Measurements from ENCODE around the gene RAET1G. TPM values are rescaled to one million over a fixed set of nuclear protein-coding genes. Genes with fewer than 3 reads are reported as not detected.

The RAET1G gene
- total RNA-seq, 1 experiment from 2014 or later, result 0.45 TPM

DNA sequence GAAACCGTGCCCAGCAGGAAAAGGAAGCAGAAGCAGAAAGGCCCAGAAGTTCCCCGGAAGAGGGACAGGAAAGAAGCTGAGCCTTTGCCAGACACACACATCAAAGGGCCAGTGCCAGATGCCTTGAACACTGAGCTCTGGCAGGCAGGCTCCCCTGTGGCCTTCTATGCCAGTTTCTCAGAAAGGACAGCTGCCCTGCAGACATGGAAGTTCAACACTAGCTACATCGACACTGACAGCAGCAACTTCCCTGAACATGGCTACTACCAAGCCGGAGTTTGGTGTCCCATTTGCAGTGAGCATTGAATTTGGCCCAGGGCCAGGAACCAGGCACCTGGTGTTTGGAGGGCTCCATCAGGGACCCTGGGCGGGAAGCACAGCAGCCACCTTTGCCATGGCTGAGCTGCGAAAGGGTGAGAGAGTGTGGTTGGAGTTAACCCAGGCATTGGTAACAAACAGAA is 17.0 kb downstream of the RAET1G start:
- CTCF ChIA-PET, result no interaction called here
- no peaks in the 10 kb centered on the region for H3K27me3 ChIP-seq (replicated peaks; ENCODE audit: insufficient read depth, low read depth, low read length, poor library complexity)

DNA sequence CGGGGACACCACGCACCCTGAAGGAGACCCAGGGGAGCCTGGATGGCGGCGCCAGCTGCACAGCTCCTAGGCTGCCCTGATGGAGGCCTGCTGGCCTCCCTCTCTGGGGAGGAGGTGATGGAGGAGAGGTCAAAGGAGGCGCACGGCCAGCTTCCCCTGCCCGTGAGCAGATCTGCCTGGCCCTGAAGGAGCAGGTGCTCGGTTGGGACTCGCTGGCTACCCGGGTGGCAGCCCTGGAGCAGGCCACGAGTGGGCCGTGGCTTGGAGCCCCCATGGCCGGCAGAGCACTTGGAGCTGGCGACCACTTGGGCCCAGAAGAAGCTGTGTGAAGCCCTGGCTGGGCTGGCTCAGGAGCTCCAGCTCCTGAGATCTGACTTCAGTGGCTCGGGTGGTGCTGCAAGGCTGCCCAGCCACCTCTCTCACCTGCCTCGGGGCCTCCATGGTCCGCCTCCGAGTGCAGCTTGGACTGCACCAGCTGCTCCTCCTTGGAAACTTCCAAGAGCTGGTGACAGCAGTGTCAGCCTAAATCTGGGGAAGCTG is 17.5 kb downstream of the RAET1G start:
- Histone ChIP-seq H3K9me3 (ENCODE audit: low read depth, low read length, poor library complexity, severe bottlenecking) (no peaks in the 10 kb centered on the region), H3K27ac (ENCODE audit: low read depth, low read length, poor library complexity, severe bottlenecking) (no peak overlapping the region), H3K27me3 (replicated peaks; ENCODE audit: insufficient read depth, low read depth, low read length, poor library complexity) (no peaks in the 10 kb centered on the region), H3K4me3 (ENCODE audit: low read depth, low read length, poor library complexity, severe bottlenecking) (no peak overlapping the region), H3K4me1 (ENCODE audit: insufficient read depth, low read length, poor library complexity, severe bottlenecking) (no peaks in the 10 kb centered on the region), H3K36me3 (ENCODE audit: insufficient read depth, low read length, poor library complexity, severe bottlenecking) (no peaks in the 10 kb centered on the region)
- no peak for DNase-seq (ENCODE audit: low spot score)
- BruUV-seq (replicated peaks), result no TSS peak
- CTCF ChIA-PET, result no interaction called here
- POLR2A ChIA-PET (ENCODE audit: low non-redundant PET), result no interaction called here
- no peak for TF ChIP-seq EZH2 (IDR thresholded peaks at IDR 0.05; ENCODE audit: borderline replicate concordance, low read depth, low read length, poor library complexity, severe bottlenecking)
- TF ChIP-seq, protein P1, sequence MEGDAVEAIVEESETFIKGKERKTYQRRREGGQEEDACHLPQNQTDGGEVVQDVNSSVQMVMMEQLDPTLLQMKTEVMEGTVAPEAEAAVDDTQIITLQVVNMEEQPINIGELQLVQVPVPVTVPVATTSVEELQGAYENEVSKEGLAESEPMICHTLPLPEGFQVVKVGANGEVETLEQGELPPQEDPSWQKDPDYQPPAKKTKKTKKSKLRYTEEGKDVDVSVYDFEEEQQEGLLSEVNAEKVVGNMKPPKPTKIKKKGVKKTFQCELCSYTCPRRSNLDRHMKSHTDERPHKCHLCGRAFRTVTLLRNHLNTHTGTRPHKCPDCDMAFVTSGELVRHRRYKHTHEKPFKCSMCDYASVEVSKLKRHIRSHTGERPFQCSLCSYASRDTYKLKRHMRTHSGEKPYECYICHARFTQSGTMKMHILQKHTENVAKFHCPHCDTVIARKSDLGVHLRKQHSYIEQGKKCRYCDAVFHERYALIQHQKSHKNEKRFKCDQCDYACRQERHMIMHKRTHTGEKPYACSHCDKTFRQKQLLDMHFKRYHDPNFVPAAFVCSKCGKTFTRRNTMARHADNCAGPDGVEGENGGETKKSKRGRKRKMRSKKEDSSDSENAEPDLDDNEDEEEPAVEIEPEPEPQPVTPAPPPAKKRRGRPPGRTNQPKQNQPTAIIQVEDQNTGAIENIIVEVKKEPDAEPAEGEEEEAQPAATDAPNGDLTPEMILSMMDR (conservative IDR thresholded peaks at IDR 0.05; ENCODE audit: low read depth, low read length), result no peak
- intact Hi-C loops (cut with micrococcal nuclease; ENCODE audit: unreplicated experiment), result no loop called here

More for the DNA sequence above, 17.0 kb downstream of the RAET1G start:
- Histone ChIP-seq H3K36me3 (ENCODE audit: insufficient read depth, low read length, poor library complexity, severe bottlenecking) (no peaks in the 10 kb centered on the region), H3K4me3 (ENCODE audit: low read depth, low read length, poor library complexity, severe bottlenecking) (no peak overlapping the region), H3K9me3 (ENCODE audit: low read depth, low read length, poor library complexity, severe bottlenecking) (no peaks in the 10 kb centered on the region), H3K4me1 (ENCODE audit: insufficient read depth, low read length, poor library complexity, severe bottlenecking) (no peaks in the 10 kb centered on the region), H3K27ac (ENCODE audit: low read depth, low read length, poor library complexity, severe bottlenecking) (no peak overlapping the region)
- no peak for TF ChIP-seq EZH2 (IDR thresholded peaks at IDR 0.05; ENCODE audit: borderline replicate concordance, low read depth, low read length, poor library complexity, severe bottlenecking)
- TF ChIP-seq, protein P1 (conservative IDR thresholded peaks at IDR 0.05; ENCODE audit: low read depth, low read length), result no peak
- BruUV-seq (replicated peaks), result no TSS peak
- POLR2A ChIA-PET (ENCODE audit: low non-redundant PET), result no interaction called here
- no peak for DNase-seq (ENCODE audit: low spot score)
- intact Hi-C loops (cut with micrococcal nuclease; ENCODE audit: unreplicated experiment), result no loop called here

DNA sequence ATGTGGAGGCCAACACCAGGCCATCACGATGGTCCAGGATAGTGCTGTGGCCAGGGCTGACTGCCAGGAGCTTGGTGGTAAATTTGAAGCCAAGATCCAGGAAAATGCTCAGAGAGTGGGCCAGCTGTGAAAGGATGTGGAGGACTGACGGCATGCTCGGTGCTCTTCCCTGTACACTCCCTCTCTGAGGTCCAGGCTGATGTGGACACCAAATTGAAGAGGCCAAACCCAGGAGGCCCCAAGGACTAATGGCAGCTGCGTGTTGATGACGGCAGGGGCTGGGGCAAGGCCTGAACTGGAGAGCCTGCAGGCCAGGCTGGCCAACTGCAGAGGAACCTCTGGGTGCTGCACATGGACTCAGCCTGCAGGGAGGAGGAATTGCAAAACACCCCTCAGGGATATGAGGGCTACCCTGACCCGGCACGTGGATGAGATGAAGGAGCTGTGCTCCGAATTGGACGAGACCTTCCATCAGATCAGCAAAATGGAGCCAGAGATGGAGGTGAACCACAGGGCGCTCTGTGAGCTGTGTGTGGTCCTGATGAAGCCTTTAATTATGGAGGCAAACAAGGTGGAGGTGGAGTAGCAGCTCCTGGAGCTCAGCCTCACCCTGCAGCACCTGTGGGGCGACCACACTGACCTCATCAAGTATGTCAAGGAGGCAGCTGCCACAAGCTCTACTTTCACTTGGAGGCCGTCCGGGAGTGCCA is 18.1 kb downstream of the RAET1G start:
- H3K4me1 ChIP-seq (ENCODE audit: insufficient read depth, low read length, poor library complexity, severe bottlenecking), result no peaks in the 10 kb centered on the region
- H3K27ac ChIP-seq (ENCODE audit: low read depth, low read length, poor library complexity, severe bottlenecking), result no peak overlapping the region
- no peaks in the 10 kb centered on the region for H3K27me3 ChIP-seq (replicated peaks; ENCODE audit: insufficient read depth, low read depth, low read length, poor library complexity)
- DNase-seq (ENCODE audit: low spot score), result no peak
- CTCF ChIA-PET, result no interaction called here
- no peaks in the 10 kb centered on the region for H3K36me3 ChIP-seq (ENCODE audit: insufficient read depth, low read length, poor library complexity, severe bottlenecking)
- POLR2A ChIA-PET (ENCODE audit: low non-redundant PET), result no interaction called here
- TF ChIP-seq, protein P1 (conservative IDR thresholded peaks at IDR 0.05; ENCODE audit: low read depth, low read length), result no peak
- no peak for TF ChIP-seq EZH2 (IDR thresholded peaks at IDR 0.05; ENCODE audit: borderline replicate concordance, low read depth, low read length, poor library complexity, severe bottlenecking)
- intact Hi-C loops (cut with micrococcal nuclease; ENCODE audit: unreplicated experiment), result no loop called here
- no TSS peak for BruUV-seq (replicated peaks)
- H3K4me3 ChIP-seq (ENCODE audit: low read depth, low read length, poor library complexity, severe bottlenecking), result no peak overlapping the region
- H3K9me3 ChIP-seq (ENCODE audit: low read depth, low read length, poor library complexity, severe bottlenecking), result no peaks in the 10 kb centered on the region
